HG03457 (cell line): ENCODE results near the gene FCN3.
"Not testable (repeated sequence)": the region's sequence is repeated elsewhere in the genome, so short reads cannot be mapped to it uniquely, and the experiment has no call there.

Source experiments
- ATAC-seq: cut with Tn5 transposase; IDR thresholded peaks from one replicate; pipeline ENCODE4 v1.9.1; 2021; ENCODE audit warnings: moderate number of reproducible peaks; ENCODE audit not compliant: unreplicated experiment

The FCN3 gene

DNA sequence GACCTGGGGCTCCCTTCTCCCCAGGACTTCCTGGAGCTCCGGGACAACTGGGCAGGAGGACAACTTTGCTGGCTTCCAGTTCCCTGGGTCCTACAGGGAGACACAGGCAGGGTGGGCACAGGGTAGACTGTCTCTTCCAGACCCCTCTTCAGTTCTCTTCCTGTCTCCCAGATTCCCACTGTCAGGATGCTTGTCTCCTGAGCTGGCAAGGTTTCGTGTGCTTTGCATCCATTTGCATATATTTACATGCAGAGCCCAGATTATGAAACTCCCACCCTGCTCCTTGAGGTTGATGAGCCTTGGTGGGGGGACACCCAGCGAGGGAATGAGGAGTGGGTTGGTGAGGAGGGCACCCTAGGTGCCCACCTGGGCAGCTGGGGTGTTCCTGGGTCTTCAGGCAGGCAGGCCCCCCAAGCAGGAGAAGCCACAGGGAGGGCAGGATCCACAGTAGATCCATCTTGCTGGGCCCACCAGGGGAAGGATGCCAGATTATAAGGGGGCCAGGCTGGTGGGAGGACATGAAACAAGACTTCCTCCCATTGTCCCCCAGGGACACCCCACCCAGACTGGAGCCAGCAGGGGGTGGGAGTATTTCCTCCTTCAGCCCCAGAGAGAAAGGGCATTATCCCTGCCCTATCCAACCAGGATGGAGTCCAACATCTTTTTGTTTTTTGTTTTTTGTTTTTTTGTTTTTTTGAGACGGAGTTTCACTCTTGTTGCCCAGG, at the start of gene FCN3:
FCN3 (minus strand) TSS at position 463 of the 725 bp plus-strand sequence; CDS start at position 457, 6 bp downstream.
- no peak for ATAC-seq

DNA sequence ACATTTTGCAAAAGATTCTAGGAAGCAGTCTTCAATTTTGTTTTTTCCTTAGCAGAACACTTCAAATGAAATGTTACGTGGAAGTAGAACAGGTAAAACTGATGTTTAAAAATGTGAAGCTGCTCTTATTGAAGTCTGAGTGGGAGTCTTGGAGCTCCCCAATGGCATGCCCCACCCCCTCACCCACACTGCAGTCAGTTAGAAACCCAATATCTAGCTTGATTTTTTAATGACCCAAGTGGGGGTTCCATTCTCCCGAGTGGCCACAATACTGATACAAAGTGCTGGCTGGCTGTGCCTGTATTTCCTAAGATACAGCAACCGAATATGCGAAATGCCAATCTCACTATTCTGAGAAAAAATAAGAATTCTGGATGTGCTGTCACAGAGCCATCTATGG, 49.1 kb upstream of the FCN3 start:
- ATAC-seq = no peak

- ATAC-seq = no peak
Measured at GRCh38 chr1:27418326-27419185, 43.9 kb upstream of the FCN3 start.

DNA sequence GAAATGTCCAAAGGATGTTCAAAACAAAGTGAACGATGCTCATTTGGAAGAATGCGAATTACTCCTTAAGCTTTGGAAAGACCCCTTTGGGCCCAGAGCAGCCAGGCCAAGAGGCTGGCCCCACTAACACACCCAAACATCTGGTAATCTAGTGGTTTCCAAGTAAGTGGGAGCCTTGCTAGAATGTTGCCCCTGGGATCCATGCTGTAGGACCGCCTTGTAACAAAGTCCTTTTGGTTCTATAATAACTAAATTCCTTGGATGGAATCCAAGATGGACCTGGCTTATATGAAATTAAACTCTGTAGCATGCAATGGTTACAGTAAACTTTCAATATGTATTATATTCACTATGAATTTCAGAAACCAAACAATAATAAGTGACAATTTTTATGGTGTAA, 43.1 kb upstream of the FCN3 start:
- ATAC-seq = no peak

GRCh38 chr1:27416387-27417111, 41.9 kb upstream of the FCN3 start:
- ATAC-seq = no peak

DNA sequence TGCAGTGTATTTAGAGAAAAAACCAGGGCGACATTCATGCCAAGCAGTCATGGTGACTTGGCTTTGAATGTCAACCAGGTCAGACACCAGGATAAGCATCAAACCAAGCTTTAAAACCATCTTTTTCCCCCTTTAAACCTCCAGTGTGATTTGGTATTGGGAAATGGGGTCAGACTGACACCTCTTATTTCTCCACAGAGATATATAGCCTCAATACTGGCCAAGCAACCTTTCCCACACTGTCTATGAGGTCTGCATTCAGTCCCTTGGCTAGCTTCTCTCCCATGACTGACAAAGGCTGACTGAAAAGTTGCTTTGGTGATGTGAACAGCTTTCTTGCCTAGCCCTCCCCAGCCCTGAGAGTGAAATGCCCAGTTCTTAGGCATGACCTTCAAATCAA, 39.5 kb upstream of the FCN3 start:
- ATAC-seq = no peak

DNA sequence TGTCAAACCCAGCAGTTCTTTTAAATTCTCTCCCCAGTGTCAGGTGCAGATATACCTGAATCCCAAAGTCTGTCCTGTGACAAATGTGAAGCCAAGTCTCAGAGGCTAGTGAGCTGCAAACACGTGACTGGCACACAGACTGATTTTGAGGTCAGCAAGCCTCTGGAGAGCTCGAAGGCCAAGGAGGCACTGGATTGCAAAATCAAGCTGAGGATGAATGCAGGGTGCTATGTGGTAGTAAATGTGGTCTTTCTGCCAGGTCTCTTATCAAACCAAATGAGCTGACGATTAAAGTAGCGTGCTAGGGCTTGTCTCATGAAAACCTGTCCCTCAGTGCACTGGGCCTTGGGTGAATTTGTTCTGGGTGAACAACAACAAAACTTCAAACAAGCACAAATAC, 38.4 kb upstream of the FCN3 start:
- ATAC-seq = no peak

GRCh38 chr1:27412502-27412901, 37.9 kb upstream of the FCN3 start:
- ATAC-seq = no peak

DNA sequence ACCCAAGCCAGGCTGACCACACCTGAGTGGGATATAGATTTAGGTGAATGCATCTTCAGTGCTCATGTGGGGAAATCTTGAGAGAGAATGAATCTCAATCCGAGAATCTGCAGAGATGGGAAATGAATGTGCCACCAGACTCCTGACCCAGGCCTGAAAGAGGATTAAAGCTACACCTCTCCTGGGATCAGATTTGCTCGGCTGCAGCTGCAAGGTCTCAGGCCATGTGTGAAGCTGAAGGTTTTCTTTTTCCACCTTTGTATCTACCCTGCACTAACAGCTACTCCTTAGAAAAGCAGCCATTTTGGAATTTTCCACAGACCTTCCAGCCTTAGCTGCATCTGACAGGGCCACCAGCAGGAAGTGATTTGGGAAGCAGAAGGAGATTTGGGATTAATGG, 36.1 kb upstream of the FCN3 start:
- no peak for ATAC-seq

DNA sequence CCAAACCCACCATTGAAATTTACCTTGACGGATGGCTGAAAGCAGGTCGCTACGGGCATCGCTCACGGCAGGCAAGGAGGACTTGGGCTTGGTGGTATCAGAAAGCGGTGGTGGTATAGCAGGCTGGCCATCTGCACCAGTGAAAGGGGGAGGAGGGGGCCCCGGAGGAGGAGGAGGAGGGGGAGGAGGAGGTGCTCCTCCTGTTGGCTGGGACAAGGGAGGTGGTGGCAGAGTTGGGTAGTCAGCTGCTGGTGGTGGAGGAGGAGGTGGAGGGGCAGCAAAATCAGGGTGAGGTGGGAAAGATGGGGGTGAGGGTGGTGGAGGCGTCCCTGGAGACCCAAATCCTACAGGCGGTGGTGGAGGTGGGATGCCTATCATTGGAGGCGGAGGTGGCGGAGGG, 35.0 kb upstream of the FCN3 start:
- ATAC-seq = no peak

- ATAC-seq = no peak
Measured at GRCh38 chr1:27408151-27408550, 33.5 kb upstream of the FCN3 start.

GRCh38 chr1:27406791-27407190, 32.2 kb upstream of the FCN3 start:
- not testable (repeated sequence) for ATAC-seq

DNA sequence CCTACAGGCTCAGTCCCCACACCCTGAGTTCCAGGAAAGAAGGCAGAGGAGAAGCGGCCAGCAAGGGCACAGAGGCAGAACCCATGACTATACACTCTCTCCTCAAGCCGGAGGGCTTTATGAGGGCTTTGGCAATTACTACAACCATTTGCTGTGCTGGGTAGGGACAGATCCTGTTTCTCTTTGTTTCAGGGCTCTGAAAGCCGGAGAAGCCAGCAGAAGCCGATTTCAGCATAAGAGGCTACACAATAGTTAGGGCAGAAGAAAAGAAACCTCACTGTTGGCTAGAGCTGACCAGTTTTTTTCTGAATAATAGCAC, 31.7 kb upstream of the FCN3 start:
- no peak for ATAC-seq

DNA sequence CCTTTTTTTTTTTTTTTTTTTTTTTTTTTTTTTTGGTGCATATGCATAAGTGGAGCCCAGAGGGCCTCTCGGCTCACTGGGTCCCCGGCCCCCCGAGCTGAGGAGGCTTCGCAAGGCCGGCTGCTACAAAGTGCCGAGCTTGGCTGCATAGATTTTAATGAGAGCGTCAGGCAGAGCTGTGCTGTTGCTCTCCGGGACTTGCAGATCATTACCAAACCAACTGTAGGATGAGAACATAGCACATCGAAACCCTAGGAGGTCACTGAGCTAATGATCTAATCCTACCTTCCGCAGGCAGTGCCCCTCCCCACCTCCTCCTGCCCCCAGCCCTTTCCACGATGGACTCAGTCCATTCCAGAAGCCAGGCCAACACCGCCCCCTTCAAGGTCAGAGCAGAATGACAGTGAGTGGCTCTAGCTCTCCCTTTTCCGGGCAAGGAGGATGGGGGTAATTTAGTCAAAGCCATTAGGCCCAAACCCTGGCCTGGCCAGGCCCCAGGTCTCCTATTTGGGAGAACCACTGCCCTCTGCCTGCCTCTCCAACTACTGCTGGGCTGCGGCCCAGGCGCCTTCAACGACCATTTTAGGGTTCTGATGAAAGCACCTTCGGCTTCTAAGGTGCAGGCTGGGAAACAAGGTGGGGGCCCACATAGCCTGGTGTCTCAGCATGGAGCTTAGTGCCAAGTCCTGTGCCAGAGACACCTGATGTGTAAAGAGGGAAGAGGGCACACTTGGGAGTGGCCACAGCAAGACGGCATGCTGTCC, 31.2 kb upstream of the FCN3 start:
- ATAC-seq = not testable (repeated sequence)

GRCh38 chr1:27405074-27405473, 30.4 kb upstream of the FCN3 start:
- ATAC-seq = no peak

- ATAC-seq = no peak
Measured at GRCh38 chr1:27403931-27404330, 29.3 kb upstream of the FCN3 start.

DNA sequence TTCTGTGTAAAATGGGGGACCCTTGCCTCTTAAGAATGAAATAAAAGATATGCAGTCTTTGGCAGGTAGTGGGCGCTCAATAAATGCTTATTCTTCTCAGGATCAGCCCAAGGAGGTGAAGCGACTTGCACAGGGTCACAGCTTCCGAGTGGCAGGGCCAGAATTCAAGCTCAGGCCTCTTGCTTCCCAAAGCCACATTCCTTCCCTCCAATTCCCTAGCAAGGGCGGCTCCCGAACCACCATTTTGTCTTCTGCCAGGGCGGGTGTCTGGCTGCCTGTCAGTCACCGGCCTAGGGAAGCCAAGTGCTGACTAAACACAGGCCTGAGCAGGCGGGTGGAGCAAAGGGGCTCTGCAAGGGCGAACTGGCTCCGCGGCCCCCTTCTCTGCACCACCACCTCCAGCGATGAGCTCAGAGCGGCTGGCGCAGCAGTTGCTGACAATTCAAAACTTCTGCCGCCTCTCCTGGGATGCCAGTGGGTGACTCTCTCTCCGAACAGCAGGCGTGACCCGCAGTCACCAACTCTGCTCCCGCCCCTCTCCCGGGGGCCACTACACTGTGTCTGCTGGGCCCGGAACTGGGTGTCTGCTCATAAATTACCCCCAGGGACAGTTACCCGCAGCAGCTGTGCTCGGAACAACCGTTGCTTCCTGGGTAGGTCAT, 28.6 kb upstream of the FCN3 start:
- no peak for ATAC-seq

DNA sequence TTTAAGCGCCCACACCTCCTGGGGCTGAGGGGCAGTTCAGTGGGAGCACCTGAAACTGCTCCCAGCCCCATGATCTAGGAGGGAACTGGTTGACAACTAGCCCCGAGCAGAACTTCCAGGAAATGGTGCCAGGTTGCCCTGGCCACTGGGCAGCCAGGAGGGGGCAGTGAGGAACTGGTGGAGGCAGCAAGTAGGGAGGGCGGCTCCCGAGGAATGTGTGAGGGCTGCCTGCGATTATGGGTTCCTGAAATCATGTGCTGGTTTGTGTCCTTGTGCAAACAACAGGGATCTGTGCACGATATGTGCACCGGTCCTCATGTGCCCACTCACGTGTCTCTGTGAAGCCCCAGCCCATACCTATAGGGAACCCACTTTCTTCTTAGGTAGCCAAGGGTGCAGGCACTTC, 27.7 kb upstream of the FCN3 start:
- no peak for ATAC-seq

DNA sequence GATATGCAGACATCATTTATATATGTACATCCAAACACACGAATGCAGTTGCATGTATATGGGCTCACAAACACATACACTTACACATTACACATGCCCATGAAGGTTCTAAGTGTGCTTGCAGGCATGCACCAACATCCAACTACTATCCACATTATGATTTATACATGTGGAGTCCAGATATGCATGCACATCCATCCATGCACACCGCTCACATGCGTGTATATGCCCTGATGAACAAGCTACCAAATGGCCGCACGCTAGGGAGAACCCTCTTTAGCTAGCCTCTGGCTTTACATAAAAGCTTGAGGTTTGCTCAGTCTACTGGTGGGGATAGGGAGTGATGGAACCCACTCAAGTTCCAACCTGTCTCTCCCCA, 26.3 kb upstream of the FCN3 start:
- no peak for ATAC-seq

DNA sequence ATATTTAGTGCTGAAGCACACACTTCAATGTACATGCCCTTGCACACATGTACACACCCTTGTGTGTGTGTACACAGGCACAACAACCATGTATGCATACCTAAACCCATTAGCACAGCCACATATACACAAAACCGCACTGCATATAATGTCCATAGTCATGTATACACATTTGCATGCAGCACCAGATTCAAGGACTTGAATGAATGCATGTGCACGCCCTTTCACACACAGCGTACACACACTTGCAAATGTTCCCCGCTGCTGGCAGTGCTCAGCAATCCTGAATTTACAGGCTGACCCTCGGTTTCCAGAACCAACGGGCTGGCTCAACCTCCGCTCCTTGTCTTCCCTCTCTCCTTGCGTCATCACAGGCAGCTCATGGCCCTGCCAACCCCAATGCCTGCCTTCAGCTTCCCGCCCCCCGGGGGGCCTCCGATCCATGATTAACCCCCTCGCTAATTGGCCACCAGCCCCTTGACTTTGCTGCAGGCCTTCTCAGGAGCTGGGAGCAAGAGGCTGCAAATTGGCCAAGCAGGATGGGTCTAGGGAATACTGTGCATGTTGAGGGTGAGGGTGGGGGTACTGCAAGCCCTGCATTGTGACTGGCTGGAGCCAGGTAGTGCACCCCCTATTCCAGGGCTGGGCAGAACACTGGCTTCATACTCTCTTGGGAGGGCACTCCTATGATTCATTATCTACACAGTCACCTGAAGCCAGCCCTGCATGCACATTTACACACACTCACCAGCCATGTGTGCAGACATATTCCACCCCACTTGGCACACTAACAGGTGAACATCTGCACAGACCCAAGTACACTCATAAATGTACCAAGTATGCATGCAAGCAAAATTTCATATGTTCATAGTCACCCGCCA, 25.7 kb upstream of the FCN3 start:
- no peak for ATAC-seq
